ENCODE results near the gene FERMT1. TPM values are rescaled to one million over a fixed set of nuclear protein-coding genes. Genes with fewer than 3 reads are reported as not detected.

The FERMT1 gene
- total and polyA plus RNA-seq, 4 donors, result 0.83 to 2.4 (median 1.5) TPM

DNA sequence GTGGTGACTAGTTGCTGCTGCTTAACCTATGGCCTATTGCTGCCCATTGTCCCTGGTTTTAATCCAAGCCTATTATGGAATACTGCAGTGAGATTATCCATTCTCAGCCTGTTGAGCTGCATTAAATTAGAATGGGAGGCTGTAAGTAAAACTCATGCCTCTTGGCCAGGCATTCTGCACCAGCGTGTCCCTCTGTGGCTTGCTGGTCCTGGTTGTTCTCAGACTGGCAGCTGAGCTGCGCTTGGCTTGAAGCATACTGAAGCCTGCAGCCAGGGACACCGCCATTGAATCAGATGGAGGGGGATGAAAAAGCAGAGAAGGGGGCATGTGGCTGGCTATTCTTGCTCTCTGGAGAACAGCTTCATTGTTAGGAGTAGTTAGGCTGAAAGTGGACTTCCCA, 84.6 kb downstream of the FERMT1 start:
- no peak for DNase-seq
- TF ChIP-seq, protein P1, sequence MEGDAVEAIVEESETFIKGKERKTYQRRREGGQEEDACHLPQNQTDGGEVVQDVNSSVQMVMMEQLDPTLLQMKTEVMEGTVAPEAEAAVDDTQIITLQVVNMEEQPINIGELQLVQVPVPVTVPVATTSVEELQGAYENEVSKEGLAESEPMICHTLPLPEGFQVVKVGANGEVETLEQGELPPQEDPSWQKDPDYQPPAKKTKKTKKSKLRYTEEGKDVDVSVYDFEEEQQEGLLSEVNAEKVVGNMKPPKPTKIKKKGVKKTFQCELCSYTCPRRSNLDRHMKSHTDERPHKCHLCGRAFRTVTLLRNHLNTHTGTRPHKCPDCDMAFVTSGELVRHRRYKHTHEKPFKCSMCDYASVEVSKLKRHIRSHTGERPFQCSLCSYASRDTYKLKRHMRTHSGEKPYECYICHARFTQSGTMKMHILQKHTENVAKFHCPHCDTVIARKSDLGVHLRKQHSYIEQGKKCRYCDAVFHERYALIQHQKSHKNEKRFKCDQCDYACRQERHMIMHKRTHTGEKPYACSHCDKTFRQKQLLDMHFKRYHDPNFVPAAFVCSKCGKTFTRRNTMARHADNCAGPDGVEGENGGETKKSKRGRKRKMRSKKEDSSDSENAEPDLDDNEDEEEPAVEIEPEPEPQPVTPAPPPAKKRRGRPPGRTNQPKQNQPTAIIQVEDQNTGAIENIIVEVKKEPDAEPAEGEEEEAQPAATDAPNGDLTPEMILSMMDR (IDR thresholded peaks at IDR 0.05; ENCODE audit: control extremely low read depth, extremely low read depth), result no peak
- Histone ChIP-seq H3K27me3 (ENCODE audit: control insufficient read depth in 3 of 3, insufficient read depth in 3 of 3, low read length in 2 of 3) (no peaks in the 10 kb centered on the region), H3K36me3 (ENCODE audit: control insufficient read depth in 4 of 4, insufficient read depth in 4 of 4, low read length in 4 of 4) (peaks cover 13 to 33% (median 22%) of the 10 kb centered on the region in 4 donors), H3K9me3 (ENCODE audit: control insufficient read depth in 4 of 4, insufficient read depth in 3 of 4, low read length in 3 of 4) (peaks cover 0 to 4% (median 0%) of the 10 kb centered on the region in 4 donors), H3K4me1 (ENCODE audit: control insufficient read depth in 5 of 5, insufficient read depth in 5 of 5, low read length in 5 of 5) (peaks cover 0 to 8% (median 2%) of the 10 kb centered on the region in 5 donors), H3K27ac (ENCODE audit: low read depth in 1 of 2, low read length in 1 of 2) (peak overlapping the region; percentile 17 to 62), H3K4me3 (no peak overlapping the region), H3K9ac (ENCODE audit: insufficient read depth in 1 of 2, low read length in 2 of 2) (no peak overlapping the region)
- WGBS, 2 donors, result 94 to 95% methylated on average over 3 of the region's 3 CpGs
- no peak for ATAC-seq (ENCODE audit: insufficient read depth, low FRiP score)

DNA sequence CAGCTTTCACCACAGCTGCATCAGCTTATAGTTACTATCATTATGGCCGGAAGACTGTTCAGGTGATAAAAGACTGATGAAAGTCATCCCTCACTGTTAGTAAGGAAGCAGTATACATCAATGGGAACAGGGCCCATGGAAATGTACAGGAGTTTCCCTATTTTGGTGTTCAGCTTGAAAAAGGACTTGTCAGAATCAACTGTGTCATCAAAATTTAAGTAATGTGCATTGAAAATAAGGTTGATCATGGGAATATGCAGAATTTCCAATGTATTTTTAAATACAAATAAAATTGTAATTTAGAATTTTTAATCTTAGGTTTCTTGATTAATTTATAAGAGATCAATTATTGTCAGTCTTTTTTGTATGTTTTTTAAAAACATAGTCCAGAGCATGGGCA, 85.7 kb downstream of the FERMT1 start:
- H3K27me3 ChIP-seq (ENCODE audit: control insufficient read depth in 3 of 3, insufficient read depth in 3 of 3, low read length in 2 of 3), result no peaks in the 10 kb centered on the region
- TF ChIP-seq, protein P1 (IDR thresholded peaks at IDR 0.05; ENCODE audit: control extremely low read depth, extremely low read depth), result no peak
- no peak overlapping the region for H3K27ac ChIP-seq (ENCODE audit: low read depth in 1 of 2, low read length in 1 of 2)
- peaks cover 13 to 30% (median 20%) of the 10 kb centered on the region in 4 donors for H3K36me3 ChIP-seq (ENCODE audit: control insufficient read depth in 4 of 4, insufficient read depth in 4 of 4, low read length in 4 of 4)
- H3K4me3 ChIP-seq, result no peak overlapping the region
- H3K4me1 ChIP-seq (ENCODE audit: control insufficient read depth in 5 of 5, insufficient read depth in 5 of 5, low read length in 5 of 5), result peaks cover 0 to 9% (median 2%) of the 10 kb centered on the region in 5 donors
- no peak overlapping the region for H3K9ac ChIP-seq (ENCODE audit: insufficient read depth in 1 of 2, low read length in 2 of 2)
- DNase-seq (no peak), ATAC-seq (ENCODE audit: insufficient read depth, low FRiP score) (no peak)
- H3K9me3 ChIP-seq (ENCODE audit: control insufficient read depth in 4 of 4, insufficient read depth in 3 of 4, low read length in 3 of 4), result peaks cover 0 to 4% (median 0%) of the 10 kb centered on the region in 4 donors
- WGBS, 2 donors, result 97 to 98% methylated on average over 1 of the region's 1 CpG

DNA sequence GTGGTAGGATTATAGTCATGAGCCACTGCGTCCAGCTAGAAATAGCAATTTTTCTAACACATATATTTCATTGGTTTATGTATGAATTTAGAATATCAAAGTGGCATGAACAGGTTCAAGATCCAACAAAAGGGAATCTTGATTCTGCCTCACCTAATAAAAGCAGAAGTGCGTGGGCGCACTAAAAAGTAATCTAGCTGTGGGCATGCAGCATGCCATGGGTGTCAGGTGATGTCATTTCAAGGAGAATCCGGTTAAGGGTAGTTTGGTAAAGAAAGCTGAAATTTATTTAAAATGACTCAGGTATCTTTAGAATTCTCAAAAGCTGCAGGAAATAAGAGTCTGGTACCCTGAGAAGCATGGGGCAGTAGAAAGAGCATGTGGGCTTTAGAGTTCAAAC, 86.6 kb downstream of the FERMT1 start:
- ATAC-seq (ENCODE audit: insufficient read depth, low FRiP score) (no peak), DNase-seq (no peak)
- Histone ChIP-seq H3K9ac (ENCODE audit: insufficient read depth in 1 of 2, low read length in 2 of 2) (no peak overlapping the region), H3K4me3 (no peak overlapping the region), H3K27ac (ENCODE audit: low read depth in 1 of 2, low read length in 1 of 2) (peak overlapping the region in 1 of 2 donors; percentile 12), H3K27me3 (ENCODE audit: control insufficient read depth in 3 of 3, insufficient read depth in 3 of 3, low read length in 2 of 3) (no peaks in the 10 kb centered on the region), H3K9me3 (ENCODE audit: control insufficient read depth in 4 of 4, insufficient read depth in 3 of 4, low read length in 3 of 4) (peaks cover 0 to 4% (median 0%) of the 10 kb centered on the region in 4 donors), H3K4me1 (ENCODE audit: control insufficient read depth in 5 of 5, insufficient read depth in 5 of 5, low read length in 5 of 5) (peaks cover 0 to 12% (median 2%) of the 10 kb centered on the region in 5 donors), H3K36me3 (ENCODE audit: control insufficient read depth in 4 of 4, insufficient read depth in 4 of 4, low read length in 4 of 4) (peaks cover 13 to 25% (median 19%) of the 10 kb centered on the region in 4 donors)
- TF ChIP-seq, protein P1 (IDR thresholded peaks at IDR 0.05; ENCODE audit: control extremely low read depth, extremely low read depth), result no peak
- WGBS, 2 donors, result 97 to 99% methylated on average over 4 of the region's 4 CpGs

Measured in lung (tissue), 12 donors.